H1 (cell line): ENCODE measurements around the gene SCGB1D4.
A peak's percentile ranks its signal among the peaks of the same experiment; 100 is the strongest.

Experiments
- CHD2 ChIP-seq: IDR thresholded peaks from 2 replicates; pipeline ENCODE4 v1.6.1; 2012; ENCODE audit warnings: low read length, improper control_type of control experiment
- CTCF ChIP-seq, 3 experiments: IDR thresholded peaks; 1 replicate in 2 of 3; 2 replicates in 1 of 3; pipeline versions ENCODE4 v1.5.1 to v1.6.1; 2011; ENCODE audit warnings: low read length in 3 of 3, mild to moderate bottlenecking in 3 of 3, inconsistent platforms in 2 of 3, low read depth in 1 of 3, moderate library complexity in 1 of 3; ENCODE audit not compliant: insufficient read depth in 1 of 3; ENCODE audit errors: control extremely low read depth in 1 of 3
- EP300 ChIP-seq, 2 experiments: IDR thresholded peaks; 1 replicate in 1 of 2; 2 replicates in 1 of 2; pipeline ENCODE4 v1.6.1; 2011 to 2012; ENCODE audit warnings: low read depth in 2 of 2, low read length in 2 of 2, mild to moderate bottlenecking in 2 of 2, borderline replicate concordance in 1 of 2, inconsistent platforms in 1 of 2, moderate library complexity in 1 of 2
- JUND ChIP-seq: IDR thresholded peaks from 2 replicates; pipeline ENCODE4 v1.6.1; 2011; ENCODE audit warnings: mild to moderate bottlenecking, improper control_type of control experiment, low read length
- NANOG ChIP-seq: IDR thresholded peaks from 2 replicates; pipeline ENCODE4 v1.6.1; 2011; ENCODE audit warnings: low read length, low read depth, mild to moderate bottlenecking, inconsistent platforms; ENCODE audit not compliant: insufficient read depth, poor library complexity, severe bottlenecking
- RFX5 ChIP-seq: IDR thresholded peaks from 2 replicates; pipeline ENCODE4 v1.6.1; 2011; ENCODE audit warnings: low read depth, low read length, improper control_type of control experiment, borderline replicate concordance
- SIRT6 ChIP-seq: IDR thresholded peaks from one replicate; pipeline ENCODE4 v1.7.1; 2012; ENCODE audit warnings: low read length, inconsistent platforms

- no peak for TF ChIP-seq CTCF (IDR thresholded peaks at IDR 0.05; ENCODE audit: control extremely low read depth in 1 of 3, insufficient read depth in 1 of 3, low read depth in 1 of 3, low read length in 3 of 3)
- TF ChIP-seq JUND: peak; percentile 55; the same call in 1 of the 2 replicates
- no peak for TF ChIP-seq SIRT6
- no peak for TF ChIP-seq NANOG
- no peak for TF ChIP-seq CHD2
- TF ChIP-seq EP300 (IDR thresholded peaks at IDR 0.05; ENCODE audit: borderline replicate concordance in 1 of 2, low read depth in 2 of 2, low read length in 2 of 2): no peak
- no peak for TF ChIP-seq RFX5
Observed at GRCh38 chr11:62260261-62260953, 38.5 kb downstream of the SCGB1D4 start.
